ENCODE results near the gene UVRAG. TPM values are rescaled to one million over a fixed set of nuclear protein-coding genes. Genes with fewer than 3 reads are reported as not detected.

Gene UVRAG
- total RNA-seq, 1 donor from 2014 or later, result 20.7 TPM

DNA sequence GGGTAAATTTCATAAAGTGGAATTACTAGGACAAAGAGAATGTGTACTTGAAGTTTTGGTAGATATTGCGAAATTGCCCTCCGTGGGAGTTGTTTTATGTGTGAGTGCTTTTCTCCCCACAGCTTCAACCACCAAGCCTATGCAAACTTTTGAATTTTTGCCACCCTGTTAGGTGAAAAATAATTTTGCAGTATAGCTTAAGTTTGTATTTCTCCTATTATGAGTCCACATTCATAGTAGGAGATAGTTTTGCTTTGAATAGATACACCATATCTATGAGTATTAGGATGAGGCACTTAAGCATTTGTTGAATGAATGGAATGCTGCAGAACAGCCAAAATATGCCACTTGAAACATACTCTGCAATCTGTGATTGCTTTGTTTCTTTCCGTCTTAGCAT, 43.6 kb downstream of the UVRAG start:
- H3K4me1 Mint-ChIP-seq (ENCODE audit: unreplicated experiment), result peaks cover 7% of the 10 kb centered on the region
- H3K4me3 Mint-ChIP-seq, result peak overlapping the region; percentile 4
- TF ChIP-seq, protein P1, sequence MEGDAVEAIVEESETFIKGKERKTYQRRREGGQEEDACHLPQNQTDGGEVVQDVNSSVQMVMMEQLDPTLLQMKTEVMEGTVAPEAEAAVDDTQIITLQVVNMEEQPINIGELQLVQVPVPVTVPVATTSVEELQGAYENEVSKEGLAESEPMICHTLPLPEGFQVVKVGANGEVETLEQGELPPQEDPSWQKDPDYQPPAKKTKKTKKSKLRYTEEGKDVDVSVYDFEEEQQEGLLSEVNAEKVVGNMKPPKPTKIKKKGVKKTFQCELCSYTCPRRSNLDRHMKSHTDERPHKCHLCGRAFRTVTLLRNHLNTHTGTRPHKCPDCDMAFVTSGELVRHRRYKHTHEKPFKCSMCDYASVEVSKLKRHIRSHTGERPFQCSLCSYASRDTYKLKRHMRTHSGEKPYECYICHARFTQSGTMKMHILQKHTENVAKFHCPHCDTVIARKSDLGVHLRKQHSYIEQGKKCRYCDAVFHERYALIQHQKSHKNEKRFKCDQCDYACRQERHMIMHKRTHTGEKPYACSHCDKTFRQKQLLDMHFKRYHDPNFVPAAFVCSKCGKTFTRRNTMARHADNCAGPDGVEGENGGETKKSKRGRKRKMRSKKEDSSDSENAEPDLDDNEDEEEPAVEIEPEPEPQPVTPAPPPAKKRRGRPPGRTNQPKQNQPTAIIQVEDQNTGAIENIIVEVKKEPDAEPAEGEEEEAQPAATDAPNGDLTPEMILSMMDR (conservative IDR thresholded peaks at IDR 0.05), result no peak
- no peak for DNase-seq (ENCODE audit: extremely low spot score, unreplicated experiment)
- peak overlapping the region; percentile 22 for H3K27ac Mint-ChIP-seq
- peaks cover 21% of the 10 kb centered on the region for H3K36me3 Mint-ChIP-seq
- peaks cover 11% of the 10 kb centered on the region for H3K9me3 Mint-ChIP-seq
- H3K27me3 Mint-ChIP-seq, result no peaks in the 10 kb centered on the region

DNA sequence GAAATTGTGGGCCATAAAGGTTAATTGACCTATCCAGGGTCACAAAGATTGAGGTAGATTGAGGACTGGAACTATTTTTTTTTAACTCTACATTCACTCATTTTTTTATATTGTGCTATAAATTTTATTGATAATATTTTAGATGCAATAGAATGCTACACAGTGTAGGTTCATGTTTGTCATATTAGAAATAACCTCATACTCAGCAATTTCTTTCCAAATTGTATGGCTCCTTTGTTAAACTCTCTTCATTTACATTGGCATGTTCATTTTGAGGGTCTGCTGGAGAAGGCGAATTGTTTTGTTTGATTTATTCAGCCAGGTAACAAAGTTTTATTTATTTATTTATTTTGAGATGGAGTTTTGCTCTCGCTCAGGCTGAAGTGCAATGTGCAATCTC, 44.6 kb downstream of the UVRAG start:
- TF ChIP-seq, protein P1 (conservative IDR thresholded peaks at IDR 0.05), result no peak
- Mint-ChIP-seq H3K4me3 (no peak overlapping the region), H3K4me1 (ENCODE audit: unreplicated experiment) (peaks cover 7% of the 10 kb centered on the region), H3K36me3 (peaks cover 18% of the 10 kb centered on the region), H3K27ac (no peak overlapping the region), H3K27me3 (no peaks in the 10 kb centered on the region), H3K9me3 (peaks cover 11% of the 10 kb centered on the region)
- no peak for DNase-seq (ENCODE audit: extremely low spot score, unreplicated experiment)

DNA sequence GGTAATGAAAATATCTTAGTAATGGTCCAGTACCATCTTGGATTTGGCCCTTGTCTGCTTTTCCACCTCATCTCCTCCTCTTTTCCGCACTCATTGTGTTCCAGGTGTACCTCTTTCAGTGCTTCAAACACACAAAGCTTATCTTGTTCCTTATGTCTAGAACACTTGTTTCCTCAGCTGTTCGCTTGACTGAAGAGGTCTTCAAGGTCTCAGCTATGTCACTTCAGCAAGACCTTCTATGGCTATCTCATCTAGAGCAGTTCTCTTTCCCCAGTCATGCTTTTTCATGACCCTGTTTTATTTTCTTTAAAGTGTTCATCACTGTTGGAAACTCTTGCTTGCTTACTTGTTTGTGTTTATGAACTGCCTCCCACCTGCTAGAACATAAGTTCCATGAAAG, 47.4 kb downstream of the UVRAG start:
- peaks cover 7% of the 10 kb centered on the region for H3K36me3 Mint-ChIP-seq
- TF ChIP-seq, protein P1 (conservative IDR thresholded peaks at IDR 0.05), result no peak
- H3K9me3 Mint-ChIP-seq, result no peaks in the 10 kb centered on the region
- H3K4me1 Mint-ChIP-seq (ENCODE audit: unreplicated experiment), result no peaks in the 10 kb centered on the region
- no peak overlapping the region for H3K27ac Mint-ChIP-seq
- H3K27me3 Mint-ChIP-seq, result no peaks in the 10 kb centered on the region
- DNase-seq (ENCODE audit: extremely low spot score, unreplicated experiment), result no peak
- no peak overlapping the region for H3K4me3 Mint-ChIP-seq

DNA sequence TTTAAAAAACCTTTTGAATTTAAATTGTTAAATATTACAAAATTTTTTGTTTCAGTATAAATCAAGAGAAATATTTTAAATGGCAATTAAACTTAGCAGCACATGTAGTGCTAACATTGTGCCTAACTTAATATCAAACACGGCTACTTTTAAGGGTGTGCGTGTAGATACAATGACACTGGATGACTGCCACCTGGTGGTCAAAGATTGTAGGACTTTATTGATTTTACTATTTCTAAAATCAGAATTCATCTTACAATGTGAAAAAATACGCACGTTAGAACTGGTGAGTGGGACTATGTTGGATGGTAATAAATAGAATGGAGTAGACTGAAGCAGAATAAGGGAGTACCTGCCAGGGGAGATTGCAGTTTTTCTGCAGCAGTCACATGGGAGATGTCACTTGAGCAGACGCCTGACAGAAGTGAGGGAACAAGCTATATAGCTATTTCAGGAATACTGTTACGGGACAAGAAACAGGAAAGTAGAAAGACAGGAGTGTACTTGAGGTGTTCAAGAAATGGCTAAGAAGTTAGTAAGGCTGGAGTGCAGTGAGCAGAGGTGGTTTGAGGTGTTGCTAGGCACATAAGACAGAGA, 52.9 kb downstream of the UVRAG start:
- TF ChIP-seq, protein P1 (conservative IDR thresholded peaks at IDR 0.05), result peak; percentile 95
- Mint-ChIP-seq H3K27ac (peak overlapping the region; percentile 33), H3K9me3 (no peaks in the 10 kb centered on the region), H3K4me1 (ENCODE audit: unreplicated experiment) (peaks cover 19% of the 10 kb centered on the region), H3K4me3 (peak overlapping the region; percentile 31), H3K27me3 (no peaks in the 10 kb centered on the region), H3K36me3 (peaks cover under 1% of the 10 kb centered on the region)
- DNase-seq (ENCODE audit: extremely low spot score, unreplicated experiment), result no peak

DNA sequence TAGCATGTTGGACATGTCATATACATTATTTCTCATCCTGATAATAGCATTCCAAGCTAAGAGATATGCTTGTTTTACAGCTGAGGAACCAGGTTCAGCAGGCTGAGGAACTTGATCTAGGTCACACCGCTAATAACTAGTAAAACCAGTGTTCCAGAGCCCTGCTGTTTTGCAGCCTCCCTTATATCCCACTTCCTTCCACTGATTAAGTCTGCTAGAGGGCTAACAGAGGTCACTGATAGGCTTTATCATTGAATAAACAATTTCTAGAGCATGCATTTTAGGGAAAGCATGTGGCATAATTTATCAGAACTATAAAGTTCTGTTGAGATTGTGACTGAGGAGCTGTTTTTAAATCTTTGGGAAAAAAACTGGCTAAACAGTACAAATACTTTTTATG, 54.0 kb downstream of the UVRAG start:
- Mint-ChIP-seq H3K27ac (peak overlapping the region; percentile 1), H3K27me3 (no peaks in the 10 kb centered on the region), H3K36me3 (no peaks in the 10 kb centered on the region), H3K4me1 (ENCODE audit: unreplicated experiment) (peaks cover 30% of the 10 kb centered on the region), H3K9me3 (no peaks in the 10 kb centered on the region), H3K4me3 (no peak overlapping the region)
- DNase-seq (ENCODE audit: extremely low spot score, unreplicated experiment), result no peak
- TF ChIP-seq, protein P1 (conservative IDR thresholded peaks at IDR 0.05), result no peak
